H1 (cell line): ENCODE results near the gene BLNK. TPM values are rescaled to one million over a fixed set of nuclear protein-coding genes. Genes with fewer than 3 reads are reported as not detected.

Experiments used
- CTCF ChIA-PET: fragments of 300-600 bp; sonication (Branson Sonifier 250); formaldehyde crosslinking; loops from one replicate; lab custom pipeline; 2021; ENCODE audit not compliant: partially characterized antibody; lab: Charles Lee
- POLR2A ChIA-PET: fragments of 300-600 bp; sonication (Branson Sonifier 250); formaldehyde crosslinking; loops from one replicate; lab custom pipeline; 2021; ENCODE audit warnings: inconsistent platforms; ENCODE audit not compliant: partially characterized antibody; lab: Charles Lee
- DNase-seq, 2 experiments: peaks; one replicate each; pipeline versions ENCODE4 v3.0.0 to v3.0.0-alpha.2; 2010 to 2022; ENCODE audit warnings: low spot score in 2 of 2, low read depth in 1 of 2, mixed read lengths in 1 of 2
- FAIRE-seq: peaks from 2 replicates; lab custom pipeline; 2011; peaks lifted over from hg19 to GRCh38; lab: Jason Lieb, UNC
- H2AFZ ChIP-seq: 2 replicates; pipeline ENCODE4 v1.8.1; 2012; ENCODE audit warnings: low read length, inconsistent platforms
- H2AK5ac ChIP-seq: 2 replicates; pipeline ENCODE4 v1.6.1; 2013; ENCODE audit warnings: low read depth, low read length
- H2BK120ac ChIP-seq: replicated peaks from 2 replicates; pipeline ENCODE3; 2013; ENCODE audit warnings: low read depth, low read length, inconsistent platforms
- H2BK12ac ChIP-seq: 2 replicates; pipeline ENCODE4 v1.6.1; 2013; ENCODE audit warnings: low read depth, low read length
- H2BK15ac ChIP-seq: 2 replicates; pipeline ENCODE4 v1.6.1; 2013; ENCODE audit warnings: low read length
- H2BK20ac ChIP-seq: 2 replicates; pipeline ENCODE4 v1.6.1; 2013; ENCODE audit warnings: low read length
- H2BK5ac ChIP-seq: 2 replicates; pipeline ENCODE4 v1.6.1; 2013; ENCODE audit warnings: low read depth, low read length
- H3K14ac ChIP-seq: 2 replicates; pipeline ENCODE4 v1.6.1; 2013; ENCODE audit warnings: inconsistent platforms; ENCODE audit not compliant: insufficient read length
- H3K18ac ChIP-seq: 2 replicates; pipeline ENCODE4 v1.6.1; 2013; ENCODE audit warnings: low read length; ENCODE audit errors: extremely low read depth
- H3K23ac ChIP-seq: 2 replicates; pipeline ENCODE4 v1.6.1; 2013; ENCODE audit warnings: inconsistent platforms; ENCODE audit not compliant: insufficient read length
- H3K23me2 ChIP-seq: 2 replicates; pipeline ENCODE4 v1.6.1; 2013; ENCODE audit warnings: low read depth, low read length
- H3K27ac ChIP-seq: 2 replicates; pipeline ENCODE4 v1.6.1; 2011; ENCODE audit warnings: low read depth, low read length, inconsistent platforms
- H3K27me3 ChIP-seq, 4 experiments: replicated peaks in 1 of 4; 1 replicate in 1 of 4; 2 replicates in 3 of 4; pipeline versions ENCODE4 v1.6.1 to v1.8.1; 2011 to 2013; ENCODE audit warnings: low read length in 3 of 4, mild to moderate bottlenecking in 3 of 4, inconsistent platforms in 2 of 4, mixed read lengths in 2 of 4, moderate library complexity in 1 of 4; ENCODE audit not compliant: control insufficient read depth in 3 of 4, insufficient read depth in 3 of 4; ENCODE audit errors: extremely low read depth in 1 of 4
- H3K36me3 ChIP-seq, 4 experiments: 2 replicates each; pipeline versions ENCODE4 v1.6.1 to v1.8.1; 2011 to 2013; ENCODE audit warnings: mild to moderate bottlenecking in 4 of 4, low read length in 3 of 4, moderate library complexity in 2 of 4, control low read depth in 1 of 4, inconsistent platforms in 1 of 4; ENCODE audit not compliant: insufficient read depth in 4 of 4, control insufficient read depth in 2 of 4
- H3K4ac ChIP-seq: replicated peaks from 2 replicates; pipeline ENCODE3; 2013; ENCODE audit warnings: low read length, low read depth, mixed read lengths, inconsistent platforms; ENCODE audit not compliant: insufficient read length
- H3K4me1 ChIP-seq, 4 experiments: replicated peaks in 1 of 4; 1 replicate in 1 of 4; 2 replicates in 3 of 4; pipeline versions ENCODE4 v1.6.1 to v1.8.1; 2011 to 2013; ENCODE audit warnings: low read length in 3 of 4, inconsistent platforms in 2 of 4, mixed read lengths in 1 of 4; ENCODE audit not compliant: insufficient read depth in 4 of 4, control insufficient read depth in 3 of 4
- H3K4me2 ChIP-seq, 2 experiments: 2 replicates each; pipeline versions ENCODE4 v1.6.1 to v1.8.1; 2011 to 2013; ENCODE audit warnings: low read depth in 2 of 2, low read length in 2 of 2, control low read depth in 1 of 2, inconsistent platforms in 1 of 2, mild to moderate bottlenecking in 1 of 2; ENCODE audit not compliant: insufficient read depth in 1 of 2
- H3K4me3 ChIP-seq, 4 experiments: fragments of 200-600, 300-600 bp in 1 of 4; sonication (generic), shearing (Covaris generic), sonication (Bioruptor Twin) in 1 of 4; 2 replicates each; pipeline versions ENCODE4 v1.5.1 to v1.8.1; 2011 to 2016; ENCODE audit warnings: low read length in 4 of 4, low read depth in 3 of 4, control low read depth in 2 of 4, inconsistent platforms in 2 of 4, mild to moderate bottlenecking in 2 of 4, mixed read lengths in 1 of 4, moderate library complexity in 1 of 4; ENCODE audit not compliant: insufficient read depth in 2 of 4; ENCODE audit errors: extremely low read depth in 1 of 4
- H3K56ac ChIP-seq: replicated peaks from 2 replicates; pipeline ENCODE3; 2013; ENCODE audit warnings: low read depth, mild to moderate bottlenecking, mixed read lengths, low read length, inconsistent platforms; ENCODE audit not compliant: insufficient read length
- H3K79me1 ChIP-seq: 2 replicates; pipeline ENCODE4 v1.6.1; 2013; ENCODE audit warnings: low read depth, low read length, control low read depth
- H3K79me2 ChIP-seq, 2 experiments: 2 replicates each; pipeline versions ENCODE4 v1.6.1 to v1.8.1; 2012 to 2013; ENCODE audit warnings: low read length in 2 of 2, mild to moderate bottlenecking in 2 of 2, inconsistent platforms in 1 of 2; ENCODE audit not compliant: insufficient read depth in 2 of 2, control insufficient read depth in 1 of 2
- H3K9ac ChIP-seq, 4 experiments: replicated peaks in 1 of 4; 1 replicate in 1 of 4; 2 replicates in 3 of 4; pipeline versions ENCODE4 v1.6.1 to v1.8.1; 2011 to 2013; ENCODE audit warnings: low read depth in 3 of 4, low read length in 3 of 4, control low read depth in 2 of 4, mild to moderate bottlenecking in 2 of 4, moderate library complexity in 2 of 4, inconsistent platforms in 1 of 4; ENCODE audit errors: extremely low read depth in 1 of 4
- H3K9me3 ChIP-seq, 2 experiments: 2 replicates each; pipeline versions ENCODE4 v1.6.1 to v1.8.1; 2012 to 2013; ENCODE audit warnings: mild to moderate bottlenecking in 2 of 2, moderate library complexity in 2 of 2, control low read depth in 1 of 2, inconsistent platforms in 1 of 2, low read depth in 1 of 2, low read length in 1 of 2, mixed read lengths in 1 of 2; ENCODE audit not compliant: insufficient read depth in 2 of 2
- H4K20me1 ChIP-seq, 2 experiments: replicated peaks in 1 of 2; 2 replicates each; pipeline versions ENCODE3 to v1.8.1; 2011 to 2013; ENCODE audit warnings: inconsistent platforms in 2 of 2, low read length in 2 of 2, mild to moderate bottlenecking in 1 of 2; ENCODE audit not compliant: insufficient read depth in 2 of 2, control insufficient read depth in 1 of 2
- H4K5ac ChIP-seq: 2 replicates; pipeline ENCODE4 v1.6.1; 2013; ENCODE audit warnings: low read length, low read depth, mixed read lengths, inconsistent platforms; ENCODE audit not compliant: insufficient read length
- H4K8ac ChIP-seq: 2 replicates; pipeline ENCODE4 v1.8.0; 2013; ENCODE audit warnings: mild to moderate bottlenecking, moderate library complexity, low read length, inconsistent platforms; ENCODE audit not compliant: insufficient read depth; ENCODE audit errors: extremely low read depth
- H4K91ac ChIP-seq: replicated peaks from 2 replicates; pipeline ENCODE3; 2013; ENCODE audit warnings: low read length, mixed read lengths, inconsistent platforms; ENCODE audit not compliant: insufficient read length
- ATF2 ChIP-seq: IDR thresholded peaks from 2 replicates; pipeline ENCODE4 v1.6.1; 2012; ENCODE audit warnings: low read length, inconsistent platforms
- CTCF ChIP-seq, 3 experiments: IDR thresholded peaks; 1 replicate in 2 of 3; 2 replicates in 1 of 3; pipeline versions ENCODE4 v1.5.1 to v1.6.1; 2011; ENCODE audit warnings: low read length in 3 of 3, mild to moderate bottlenecking in 3 of 3, inconsistent platforms in 2 of 3, low read depth in 1 of 3, moderate library complexity in 1 of 3; ENCODE audit not compliant: insufficient read depth in 1 of 3; ENCODE audit errors: control extremely low read depth in 1 of 3
- E2F6 ChIP-seq: IDR thresholded peaks from 2 replicates; pipeline ENCODE4 v1.6.1; 2012; ENCODE audit warnings: inconsistent platforms
- EGR1 ChIP-seq: IDR thresholded peaks from 2 replicates; pipeline ENCODE4 v1.6.1; 2011; ENCODE audit warnings: low read depth, low read length, borderline replicate concordance
- EP300 ChIP-seq, 2 experiments: IDR thresholded peaks; 1 replicate in 1 of 2; 2 replicates in 1 of 2; pipeline ENCODE4 v1.6.1; 2011 to 2012; ENCODE audit warnings: low read depth in 2 of 2, low read length in 2 of 2, mild to moderate bottlenecking in 2 of 2, borderline replicate concordance in 1 of 2, inconsistent platforms in 1 of 2, moderate library complexity in 1 of 2
- EZH2 ChIP-seq: fragments of 200-600 bp; sonication (generic); IDR thresholded peaks from 2 replicates; pipeline ENCODE4 v1.7.1; 2012; ENCODE audit warnings: low read depth, mild to moderate bottlenecking, moderate library complexity, low read length, inconsistent platforms; ENCODE audit not compliant: severe bottlenecking
- JUND ChIP-seq: IDR thresholded peaks from 2 replicates; pipeline ENCODE4 v1.6.1; 2011; ENCODE audit warnings: mild to moderate bottlenecking, improper control_type of control experiment, low read length
- PHF8 ChIP-seq: fragments of 200-600 bp; sonication (generic); conservative IDR thresholded peaks from 2 replicates; pipeline ENCODE4 v1.7.1; 2012; ENCODE audit warnings: low read depth, mild to moderate bottlenecking, inconsistent platforms, low read length, moderate library complexity
- SIX5 ChIP-seq: IDR thresholded peaks from 2 replicates; pipeline ENCODE4 v1.6.1; 2011; ENCODE audit warnings: mild to moderate bottlenecking, low read depth, low read length
- WGBS, 2 experiments: shearing (Covaris generic) in 1 of 2; methylation state at CpG; one replicate each; pipeline versions ENCODE4 v1.1.6 to v1.1.7; 2013 to 2015; ENCODE audit warnings: low lambda C conversion rate in 2 of 2, mixed read lengths in 2 of 2, inconsistent platforms in 1 of 2, low coverage in 1 of 2, missing lambda C conversion rate in 1 of 2; ENCODE audit not compliant: insufficient replicate concordance in 2 of 2, insufficient coverage in 1 of 2, insufficient read length in 1 of 2; ENCODE audit errors: extremely low coverage in 1 of 2, missing lambda C conversion rate in 1 of 2; 5-methylcytosine and 5-hydroxymethylcytosine counted together
- polyA plus RNA-seq, 7 experiments: library from polyadenylated mRNA; depleted of rRNA in 3 of 7; stranded (reverse) in 5 of 7; unstranded in 2 of 7; fragments of >200 nt in 5 of 7; fragments of 200-250 nt in 2 of 7; gene quantifications; 1 replicate in 5 of 7; 2 replicates in 1 of 7; 4 replicates in 1 of 7; pipeline versions ENCODE4 v1.2.1 to v1.2.3, GENCODE V29; 2011 to 2013; ENCODE audit warnings: missing spikeins in 2 of 7, mixed read lengths in 2 of 7
- total RNA-seq: library from RNA; stranded (reverse); fragmentation: NEBNext Ultra II Directional; extraction: Animal tissue kit (Norgen Biotek cat#: 25700); gene quantifications from 2 replicates; pipeline ENCODE4 v1.2.1, GENCODE V29; 2021

BLNK gene
- total and polyA plus RNA-seq, 2 of the 8 experiments (the other 6 are each of a cell fraction or from before 2014, with no cell fraction given): not detected

GRCh38 chr10:96176985-96177384 lies 94.4 kb downstream of the BLNK start:
- no peak overlapping the region for H4K91ac ChIP-seq
- H3K27ac ChIP-seq: no peak overlapping the region
- H3K4me1 ChIP-seq: no peaks in the 10 kb centered on the region
- H2AFZ ChIP-seq: no peak overlapping the region
- no peaks in the 10 kb centered on the region for H3K79me1 ChIP-seq
- no peak overlapping the region for H4K8ac ChIP-seq
- no peak overlapping the region for H3K9ac ChIP-seq
- no peak overlapping the region for H3K4me3 ChIP-seq
- no peak overlapping the region for H4K5ac ChIP-seq
- H2BK120ac ChIP-seq: no peak overlapping the region
- no peaks in the 10 kb centered on the region for H3K79me2 ChIP-seq
- no peak overlapping the region for H3K4ac ChIP-seq
- H3K23me2 ChIP-seq: no peaks in the 10 kb centered on the region
- H3K4me2 ChIP-seq: no peak overlapping the region
- FAIRE-seq (no peak), DNase-seq (no peak)
- H3K9me3 ChIP-seq: peaks cover 8 to 14% of the 10 kb centered on the region in 2 experiments; a peak in 3 of 4 replicates
- no peaks in the 10 kb centered on the region for H4K20me1 ChIP-seq
- CTCF ChIA-PET: no interaction called here
- no peaks in the 10 kb centered on the region for H3K27me3 ChIP-seq
- H2AK5ac ChIP-seq: no peak overlapping the region
- WGBS, 2 experiments: 89% methylated on average over 1 of the region's 1 CpG; no CpG with 5 or more reads in 1 of the 2 experiments
- POLR2A ChIA-PET: no interaction called here
- no peak overlapping the region for H2BK20ac ChIP-seq
- H2BK5ac ChIP-seq: no peak overlapping the region
- H3K14ac ChIP-seq: no peak overlapping the region
- H3K18ac ChIP-seq: no peak overlapping the region
- no peak overlapping the region for H2BK12ac ChIP-seq
- no peak overlapping the region for H2BK15ac ChIP-seq
- H3K56ac ChIP-seq: no peak overlapping the region
- no peak overlapping the region for H3K23ac ChIP-seq
- H3K36me3 ChIP-seq: no peaks in the 10 kb centered on the region
- no peak for TF ChIP-seq ATF2
- no peak for TF ChIP-seq EZH2
- no peak for TF ChIP-seq CTCF (IDR thresholded peaks at IDR 0.05; ENCODE audit: control extremely low read depth in 1 of 3, insufficient read depth in 1 of 3, low read depth in 1 of 3, low read length in 3 of 3)
- TF ChIP-seq SIX5: no peak
- no peak for TF ChIP-seq EGR1
- no peak for TF ChIP-seq EP300 (IDR thresholded peaks at IDR 0.05; ENCODE audit: borderline replicate concordance in 1 of 2, low read depth in 2 of 2, low read length in 2 of 2)
- no peak for TF ChIP-seq PHF8
- no peak for TF ChIP-seq E2F6
- TF ChIP-seq JUND: no peak
